HepG2 (cell line): ENCODE data around the gene KRCC1. TPM values are rescaled to one million over a fixed set of nuclear protein-coding genes. Genes with fewer than 3 reads are reported as not detected.

Experiments
- ATM ChIP-seq: fragments of 450-650 bp; IDR thresholded peaks from 2 replicates; pipeline ENCODE4 v1.7.1; 2017; ENCODE audit warnings: mild to moderate bottlenecking, borderline replicate concordance
- EEA1 ChIP-seq: sonication (generic); formaldehyde crosslinking; IDR thresholded peaks from 2 replicates; pipeline ENCODE4 v1.5.1; 2020; ENCODE audit warnings: mild to moderate bottlenecking, missing genetic modification reagents, borderline replicate concordance
- HOMEZ ChIP-seq: IDR thresholded peaks from 2 replicates; pipeline ENCODE4 v1.6.1; 2016; ENCODE audit warnings: low read depth
- KDM2A ChIP-seq: sonication (generic); formaldehyde crosslinking; IDR thresholded peaks from 2 replicates; pipeline ENCODE4 v1.4.0; 2020; ENCODE audit warnings: low read depth, missing genetic modification reagents, borderline replicate concordance
- MATR3 ChIP-seq: sonication (generic); formaldehyde crosslinking; IDR thresholded peaks from 2 replicates; pipeline ENCODE4 v1.4.0; 2020; ENCODE audit warnings: missing genetic modification reagents
- MYNN ChIP-seq: sonication (generic); formaldehyde crosslinking; IDR thresholded peaks from 2 replicates; pipeline ENCODE4 v1.4.0; 2020; ENCODE audit warnings: mild to moderate bottlenecking, low read depth, missing genetic modification reagents
- NCOR1 ChIP-seq: fragments of 200-600 bp; sonication (generic); IDR thresholded peaks from 2 replicates; pipeline ENCODE4 v1.7.0; 2017; ENCODE audit warnings: antibody characterized with exemption, low read length, borderline replicate concordance
- POLR2AphosphoS2 ChIP-seq: IDR thresholded peaks from 2 replicates; pipeline ENCODE4 v1.6.1; 2011; ENCODE audit warnings: low read depth, low read length, improper control_type of control experiment
- SNAPC2 ChIP-seq: sonication (generic); formaldehyde crosslinking; IDR thresholded peaks from 2 replicates; pipeline ENCODE4 v1.8.1; 2022; ENCODE audit warnings: mild to moderate bottlenecking, missing genetic modification reagents
- SOX5 ChIP-seq: IDR thresholded peaks from 2 replicates; pipeline ENCODE4 v1.6.1; 2016; ENCODE audit warnings: borderline replicate concordance
- TCF7L2 ChIP-seq: IDR thresholded peaks from 2 replicates; pipeline ENCODE4 v1.6.1; 2011; ENCODE audit warnings: mild to moderate bottlenecking, low read depth, low read length, moderate library complexity
- YEATS2 ChIP-seq: sonication (generic); formaldehyde crosslinking; IDR thresholded peaks from 2 replicates; pipeline ENCODE4 v1.4.0; 2020; ENCODE audit warnings: missing genetic modification reagents, borderline replicate concordance
- ZBTB20 ChIP-seq: sonication (generic); formaldehyde crosslinking; IDR thresholded peaks from 2 replicates; pipeline ENCODE4 v1.8.1; 2023; ENCODE audit warnings: missing genetic modification reagents, low read depth, mild to moderate bottlenecking, borderline replicate concordance
- ZBTB21 ChIP-seq: sonication (generic); formaldehyde crosslinking; IDR thresholded peaks from 2 replicates; pipeline ENCODE4 v1.4.0; 2020; ENCODE audit warnings: missing genetic modification reagents
- ZNF138 ChIP-seq: sonication (generic); formaldehyde crosslinking; IDR thresholded peaks from 2 replicates; pipeline ENCODE4 v1.5.0; 2020; ENCODE audit warnings: mild to moderate bottlenecking, low read depth, missing genetic modification reagents
- ZNF18 ChIP-seq: sonication (generic); formaldehyde crosslinking; IDR thresholded peaks from 2 replicates; pipeline ENCODE4 v1.8.0; 2022; ENCODE audit warnings: mild to moderate bottlenecking, missing genetic modification reagents; ENCODE audit not compliant: insufficient replicate concordance
- ZNF772 ChIP-seq: sonication (generic); formaldehyde crosslinking; IDR thresholded peaks from 2 replicates; pipeline ENCODE4 v1.5.0; 2020; ENCODE audit warnings: mild to moderate bottlenecking, missing genetic modification reagents
- polyA plus RNA-seq, 8 experiments: library from polyadenylated mRNA; depleted of rRNA in 3 of 8; stranded (reverse) in 7 of 8; unstranded in 1 of 8; fragments of >200 nt; fragmentation: Illumina TruSeq in 4 of 8; extraction: Trizol in 4 of 8; gene quantifications; 2 replicates each; pipeline versions ENCODE4 v1.2.1 to v1.2.3, GENCODE V29; 2011 to 2016; ENCODE audit warnings: low read depth in 4 of 8, missing spikeins in 1 of 8, mixed read lengths in 1 of 8; ENCODE audit not compliant: insufficient read depth in 1 of 8
- total RNA-seq, 5 experiments: library from RNA; depleted of rRNA; stranded (reverse); fragments of >200 nt; fragmentation: Illumina TruSeq; extraction: Trizol; gene quantifications; 2 replicates each; pipeline ENCODE4 v1.2.3, GENCODE V29; 2016; ENCODE audit warnings: low read depth in 1 of 5
- TF ChIP-seq, protein P1 (sequence below): IDR thresholded peaks from 2 replicates; pipeline ENCODE4 v1.6.1; 2016; ENCODE audit warnings: missing compliant biosample characterization, missing genetic modification reagents, borderline replicate concordance
- TF ChIP-seq, protein P2 (sequence below): sonication (generic); formaldehyde crosslinking; conservative IDR thresholded peaks from 2 replicates; pipeline ENCODE4 v1.4.0; 2020; ENCODE audit warnings: missing genetic modification reagents
- TF ChIP-seq, protein P3 (sequence below): sonication (generic); formaldehyde crosslinking; IDR thresholded peaks from 2 replicates; pipeline ENCODE4 v1.8.1; 2023; ENCODE audit warnings: mild to moderate bottlenecking, inconsistent platforms, moderate library complexity, missing genetic modification reagents, borderline replicate concordance
- TF ChIP-seq, protein P4 (sequence below): sonication (generic); formaldehyde crosslinking; IDR thresholded peaks from 2 replicates; pipeline ENCODE4 v1.4.0; 2020; ENCODE audit warnings: missing genetic modification reagents

KRCC1 gene
- total and polyA plus RNA-seq, 2 of the 13 experiments (the other 11 are each of a cell fraction or from before 2014, with no cell fraction given): 6.5 to 7.7 TPM

DNA sequence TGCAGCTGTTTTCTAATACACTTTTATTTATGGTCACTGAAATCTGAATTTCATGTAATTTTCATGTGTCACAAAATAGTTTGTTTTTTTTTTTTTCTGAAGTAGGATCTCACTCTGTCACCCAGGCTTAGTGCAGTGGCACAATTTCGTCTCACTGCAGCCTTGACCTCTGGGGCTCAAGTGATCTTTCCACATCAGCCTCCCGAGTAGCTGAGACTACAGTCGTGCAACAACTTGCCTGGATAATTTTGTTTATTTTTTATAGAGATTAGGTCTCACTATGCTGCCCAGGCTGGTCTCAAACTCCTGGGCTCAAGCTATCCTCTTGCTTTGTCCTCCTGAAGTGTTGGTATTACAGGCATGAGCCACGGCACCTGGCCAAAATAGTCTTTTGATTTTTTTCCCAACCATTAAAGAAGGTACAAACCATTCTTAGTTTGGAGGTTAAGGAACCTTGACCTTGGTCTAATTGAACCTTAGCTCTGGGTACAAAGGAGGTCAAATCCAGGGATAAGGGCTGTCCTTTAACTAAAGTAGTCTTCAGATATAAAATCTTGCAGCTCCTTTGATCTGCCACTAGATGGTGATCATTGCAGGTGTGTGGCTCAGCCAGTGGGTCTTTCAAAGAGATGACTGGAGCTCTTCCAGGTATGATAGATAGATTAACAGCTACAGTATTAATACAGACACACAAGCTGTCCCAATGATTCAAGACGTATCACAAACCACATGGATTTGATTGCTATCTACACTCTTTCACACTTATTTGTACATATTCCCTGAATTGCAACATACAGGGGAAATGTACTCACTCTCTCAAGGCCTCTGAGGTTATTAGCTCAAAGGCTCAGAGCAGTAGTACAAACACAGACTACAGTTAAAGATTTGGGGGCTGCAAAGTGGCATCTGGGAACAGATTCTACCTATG, 4.7 kb upstream of the KRCC1 start (continued):
- TF ChIP-seq, protein P1, sequence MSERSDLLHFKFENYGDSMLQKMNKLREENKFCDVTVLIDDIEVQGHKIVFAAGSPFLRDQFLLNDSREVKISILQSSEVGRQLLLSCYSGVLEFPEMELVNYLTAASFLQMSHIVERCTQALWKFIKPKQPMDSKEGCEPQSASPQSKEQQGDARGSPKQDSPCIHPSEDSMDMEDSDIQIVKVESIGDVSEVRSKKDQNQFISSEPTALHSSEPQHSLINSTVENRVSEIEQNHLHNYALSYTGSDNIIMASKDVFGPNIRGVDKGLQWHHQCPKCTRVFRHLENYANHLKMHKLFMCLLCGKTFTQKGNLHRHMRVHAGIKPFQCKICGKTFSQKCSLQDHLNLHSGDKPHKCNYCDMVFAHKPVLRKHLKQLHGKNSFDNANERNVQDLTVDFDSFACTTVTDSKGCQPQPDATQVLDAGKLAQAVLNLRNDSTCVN (CRISPR knock-in tag): no peak
- TF ChIP-seq ZNF138 (CRISPR knock-in tag) (no peak), MYNN (CRISPR knock-in tag) (no peak), MATR3 (CRISPR knock-in tag) (no peak), SNAPC2 (CRISPR knock-in tag) (no peak), YEATS2 (CRISPR knock-in tag) (no peak), NCOR1 (no peak), TCF7L2 (no peak), KDM2A (CRISPR knock-in tag) (no peak), ZNF772 (CRISPR knock-in tag) (no peak), ZNF18 (CRISPR knock-in tag) (no peak), ZBTB21 (CRISPR knock-in tag) (no peak), SOX5 (peak; percentile 65), EEA1 (no peak), HOMEZ (CRISPR knock-in tag) (no peak), ZBTB20 (no peak), POLR2AphosphoS2 (no peak), ATM (no peak)
- TF ChIP-seq, protein P2, sequence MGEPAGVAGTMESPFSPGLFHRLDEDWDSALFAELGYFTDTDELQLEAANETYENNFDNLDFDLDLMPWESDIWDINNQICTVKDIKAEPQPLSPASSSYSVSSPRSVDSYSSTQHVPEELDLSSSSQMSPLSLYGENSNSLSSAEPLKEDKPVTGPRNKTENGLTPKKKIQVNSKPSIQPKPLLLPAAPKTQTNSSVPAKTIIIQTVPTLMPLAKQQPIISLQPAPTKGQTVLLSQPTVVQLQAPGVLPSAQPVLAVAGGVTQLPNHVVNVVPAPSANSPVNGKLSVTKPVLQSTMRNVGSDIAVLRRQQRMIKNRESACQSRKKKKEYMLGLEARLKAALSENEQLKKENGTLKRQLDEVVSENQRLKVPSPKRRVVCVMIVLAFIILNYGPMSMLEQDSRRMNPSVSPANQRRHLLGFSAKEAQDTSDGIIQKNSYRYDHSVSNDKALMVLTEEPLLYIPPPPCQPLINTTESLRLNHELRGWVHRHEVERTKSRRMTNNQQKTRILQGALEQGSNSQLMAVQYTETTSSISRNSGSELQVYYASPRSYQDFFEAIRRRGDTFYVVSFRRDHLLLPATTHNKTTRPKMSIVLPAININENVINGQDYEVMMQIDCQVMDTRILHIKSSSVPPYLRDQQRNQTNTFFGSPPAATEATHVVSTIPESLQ (CRISPR knock-in tag): 0 out of 2 replicates have a peak, but pooled peaks have one; percentile 32
- TF ChIP-seq, protein P3, sequence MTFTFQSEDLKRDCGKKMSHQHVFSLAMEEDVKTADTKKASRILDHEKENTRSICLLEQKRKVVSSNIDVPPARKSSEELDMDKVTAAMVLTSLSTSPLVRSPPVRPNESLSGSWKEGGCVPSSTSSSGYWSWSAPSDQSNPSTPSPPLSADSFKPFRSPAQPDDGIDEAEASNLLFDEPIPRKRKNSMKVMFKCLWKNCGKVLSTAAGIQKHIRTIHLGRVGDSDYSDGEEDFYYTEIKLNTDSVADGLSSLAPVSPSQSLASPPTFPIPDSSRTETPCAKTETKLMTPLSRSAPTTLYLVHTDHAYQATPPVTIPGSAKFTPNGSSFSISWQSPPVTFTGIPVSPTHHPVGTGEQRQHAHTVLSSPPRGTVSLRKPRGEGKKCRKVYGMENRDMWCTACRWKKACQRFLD: no peak
- TF ChIP-seq, protein P4, sequence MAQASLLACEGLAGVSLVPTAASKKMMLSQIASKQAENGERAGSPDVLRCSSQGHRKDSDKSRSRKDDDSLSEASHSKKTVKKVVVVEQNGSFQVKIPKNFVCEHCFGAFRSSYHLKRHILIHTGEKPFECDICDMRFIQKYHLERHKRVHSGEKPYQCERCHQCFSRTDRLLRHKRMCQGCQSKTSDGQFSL: no peak; the same call in 1 of the 2 replicates
